ENCODE measurements around the gene EVPLL.
A peak's percentile ranks its signal among the peaks of the same experiment; 100 is the strongest.
"Not testable (repeated sequence)": the region's sequence is repeated elsewhere in the genome, so short reads cannot be mapped to it uniquely, and the experiment has no call there.

EVPLL gene

GRCh38 chr17:18377437-18378204 is at the start of gene EVPLL:
TSS of gene EVPLL (plus strand) at chr17:18377778. CDS start at chr17:18380938, 3,160 bp downstream.
- H3K27ac ChIP-seq (ENCODE audit: low read depth, low read length) = no peak within 1 kb of the TSS
- no peaks in the 10 kb centered on the region for H3K4me1 ChIP-seq (ENCODE audit: insufficient read depth, low read length)
- no peak within 1 kb of the TSS for H3K4me3 ChIP-seq (ENCODE audit: low read depth in 1 of 2, low read length in 2 of 2)
- H3K9me3 ChIP-seq (ENCODE audit: low read length) = no peaks in the 10 kb centered on the region
- peaks cover 0 to 16% of the 10 kb centered on the region in 2 donors for H3K27me3 ChIP-seq (ENCODE audit: control insufficient read depth in 1 of 2, insufficient read depth in 2 of 2, low read length in 2 of 2)
- H3K36me3 ChIP-seq (ENCODE audit: insufficient read depth, low read length) = no peaks in the 10 kb centered on the region
- no peak within 1 kb of the TSS for H3K9ac ChIP-seq (ENCODE audit: low read length)

- Histone ChIP-seq H3K9me3 (ENCODE audit: low read length) (no peaks in the 10 kb centered on the region), H3K4me1 (ENCODE audit: insufficient read depth, low read length) (no peaks in the 10 kb centered on the region), H3K27ac (ENCODE audit: low read depth, low read length) (no peak overlapping the region), H3K4me3 (ENCODE audit: low read depth in 1 of 2, low read length in 2 of 2) (no peak overlapping the region), H3K27me3 (ENCODE audit: control insufficient read depth in 1 of 2, insufficient read depth in 2 of 2, low read length in 2 of 2) (no peaks in the 10 kb centered on the region), H3K36me3 (ENCODE audit: insufficient read depth, low read length) (peaks cover 67% of the 10 kb centered on the region), H3K9ac (ENCODE audit: low read length) (no peak overlapping the region)
These were observed 48.9 kb upstream of the EVPLL start for GRCh38 chr17:18328643-18329204.

- H3K27me3 ChIP-seq (ENCODE audit: control insufficient read depth in 1 of 2, insufficient read depth in 2 of 2, low read length in 2 of 2) = no peaks in the 10 kb centered on the region
- no peak overlapping the region for H3K4me3 ChIP-seq (ENCODE audit: low read depth in 1 of 2, low read length in 2 of 2)
- no peak overlapping the region for H3K27ac ChIP-seq (ENCODE audit: low read depth, low read length)
- H3K9ac ChIP-seq (ENCODE audit: low read length) = no peak overlapping the region
- peaks cover 62% of the 10 kb centered on the region for H3K36me3 ChIP-seq (ENCODE audit: insufficient read depth, low read length)
- H3K4me1 ChIP-seq (ENCODE audit: insufficient read depth, low read length) = no peaks in the 10 kb centered on the region
- no peaks in the 10 kb centered on the region for H3K9me3 ChIP-seq (ENCODE audit: low read length)
These were observed 45.7 kb upstream of the EVPLL start for GRCh38 chr17:18331879-18332278.

- Histone ChIP-seq H3K4me1 (ENCODE audit: insufficient read depth, low read length) (no peaks in the 10 kb centered on the region), H3K9me3 (ENCODE audit: low read length) (no peaks in the 10 kb centered on the region), H3K36me3 (ENCODE audit: insufficient read depth, low read length) (peaks cover 55% of the 10 kb centered on the region), H3K27me3 (ENCODE audit: control insufficient read depth in 1 of 2, insufficient read depth in 2 of 2, low read length in 2 of 2) (no peaks in the 10 kb centered on the region), H3K9ac (ENCODE audit: low read length) (no peak overlapping the region), H3K27ac (ENCODE audit: low read depth, low read length) (no peak overlapping the region), H3K4me3 (ENCODE audit: low read depth in 1 of 2, low read length in 2 of 2) (no peak overlapping the region)
These were observed 44.6 kb upstream of the EVPLL start for GRCh38 chr17:18332909-18333489.

GRCh38 chr17:18338158-18338557 is 39.4 kb upstream of the EVPLL start:
- H3K4me1 ChIP-seq (ENCODE audit: insufficient read depth, low read length); H3K27me3 ChIP-seq (ENCODE audit: control insufficient read depth in 1 of 2, insufficient read depth in 2 of 2, low read length in 2 of 2): not testable (repeated sequence)
- H3K36me3 ChIP-seq (ENCODE audit: insufficient read depth, low read length) = peaks cover 31% of the 10 kb centered on the region

GRCh38 chr17:18339933-18340332 is 37.6 kb upstream of the EVPLL start:
- Histone ChIP-seq H3K36me3 (ENCODE audit: insufficient read depth, low read length) (peaks cover 24% of the 10 kb centered on the region), H3K27ac (ENCODE audit: low read depth, low read length) (no peak overlapping the region), H3K9ac (ENCODE audit: low read length) (no peak overlapping the region), H3K4me3 (ENCODE audit: low read depth in 1 of 2, low read length in 2 of 2) (no peak overlapping the region), H3K27me3 (ENCODE audit: control insufficient read depth in 1 of 2, insufficient read depth in 2 of 2, low read length in 2 of 2) (no peaks in the 10 kb centered on the region), H3K4me1 (ENCODE audit: insufficient read depth, low read length) (no peaks in the 10 kb centered on the region), H3K9me3 (ENCODE audit: low read length) (no peaks in the 10 kb centered on the region)

More at GRCh38 chr17:18338158-18338557, 39.4 kb upstream of the EVPLL start:
- not testable (repeated sequence) for H3K27ac ChIP-seq (ENCODE audit: low read depth, low read length); H3K9me3 ChIP-seq (ENCODE audit: low read length); H3K4me3 ChIP-seq (ENCODE audit: low read depth in 1 of 2, low read length in 2 of 2); H3K9ac ChIP-seq (ENCODE audit: low read length)

- Histone ChIP-seq H3K9ac (ENCODE audit: low read length) (no peak overlapping the region), H3K9me3 (ENCODE audit: low read length) (no peaks in the 10 kb centered on the region), H3K4me1 (ENCODE audit: insufficient read depth, low read length) (no peaks in the 10 kb centered on the region), H3K27ac (ENCODE audit: low read depth, low read length) (no peak overlapping the region), H3K4me3 (ENCODE audit: low read depth in 1 of 2, low read length in 2 of 2) (no peak overlapping the region), H3K36me3 (ENCODE audit: insufficient read depth, low read length) (peaks cover 23% of the 10 kb centered on the region), H3K27me3 (ENCODE audit: control insufficient read depth in 1 of 2, insufficient read depth in 2 of 2, low read length in 2 of 2) (no peaks in the 10 kb centered on the region)
These were observed 33.6 kb upstream of the EVPLL start for GRCh38 chr17:18344021-18344420.

GRCh38 chr17:18353541-18353940 is 24.0 kb upstream of the EVPLL start:
- H3K4me1 ChIP-seq (ENCODE audit: insufficient read depth, low read length) = no peaks in the 10 kb centered on the region
- peaks cover 12% of the 10 kb centered on the region for H3K36me3 ChIP-seq (ENCODE audit: insufficient read depth, low read length)
- no peak overlapping the region for H3K9ac ChIP-seq (ENCODE audit: low read length)
- no peaks in the 10 kb centered on the region for H3K9me3 ChIP-seq (ENCODE audit: low read length)
- H3K27ac ChIP-seq (ENCODE audit: low read depth, low read length) = no peak overlapping the region
- H3K27me3 ChIP-seq (ENCODE audit: control insufficient read depth in 1 of 2, insufficient read depth in 2 of 2, low read length in 2 of 2) = no peaks in the 10 kb centered on the region
- H3K4me3 ChIP-seq (ENCODE audit: low read depth in 1 of 2, low read length in 2 of 2) = no peak overlapping the region

GRCh38 chr17:18356624-18357023 is 21.0 kb upstream of the EVPLL start:
- Histone ChIP-seq H3K27ac (ENCODE audit: low read depth, low read length) (no peak overlapping the region), H3K36me3 (ENCODE audit: insufficient read depth, low read length) (peaks cover 10% of the 10 kb centered on the region), H3K4me1 (ENCODE audit: insufficient read depth, low read length) (no peaks in the 10 kb centered on the region), H3K9me3 (ENCODE audit: low read length) (no peaks in the 10 kb centered on the region), H3K27me3 (ENCODE audit: control insufficient read depth in 1 of 2, insufficient read depth in 2 of 2, low read length in 2 of 2) (no peaks in the 10 kb centered on the region), H3K9ac (ENCODE audit: low read length) (no peak overlapping the region), H3K4me3 (ENCODE audit: low read depth in 1 of 2, low read length in 2 of 2) (no peak overlapping the region)

- Histone ChIP-seq H3K4me1 (ENCODE audit: insufficient read depth, low read length) (peaks cover 4% of the 10 kb centered on the region), H3K36me3 (ENCODE audit: insufficient read depth, low read length) (no peaks in the 10 kb centered on the region), H3K27ac (ENCODE audit: low read depth, low read length) (no peak overlapping the region), H3K9ac (ENCODE audit: low read length) (no peak overlapping the region), H3K4me3 (ENCODE audit: low read depth in 1 of 2, low read length in 2 of 2) (no peak overlapping the region), H3K9me3 (ENCODE audit: low read length) (no peaks in the 10 kb centered on the region), H3K27me3 (ENCODE audit: control insufficient read depth in 1 of 2, insufficient read depth in 2 of 2, low read length in 2 of 2) (no peaks in the 10 kb centered on the region)
These were observed 17.1 kb upstream of the EVPLL start for GRCh38 chr17:18360518-18360917.

GRCh38 chr17:18361837-18362697 is 15.5 kb upstream of the EVPLL start:
- Histone ChIP-seq H3K4me3 (ENCODE audit: low read depth in 1 of 2, low read length in 2 of 2) (peak overlapping the region in 1 of 2 donors; percentile 78), H3K36me3 (ENCODE audit: insufficient read depth, low read length) (no peaks in the 10 kb centered on the region), H3K9me3 (ENCODE audit: low read length) (no peaks in the 10 kb centered on the region), H3K27me3 (ENCODE audit: control insufficient read depth in 1 of 2, insufficient read depth in 2 of 2, low read length in 2 of 2) (no peaks in the 10 kb centered on the region), H3K4me1 (ENCODE audit: insufficient read depth, low read length) (peaks cover 4% of the 10 kb centered on the region), H3K27ac (ENCODE audit: low read depth, low read length) (no peak overlapping the region), H3K9ac (ENCODE audit: low read length) (no peak overlapping the region)

Data from muscle layer of colon (tissue), 2 donors.